PC-3 (cell line): ENCODE data around the gene MMS19.

Experiments
- EZH2 ChIP-seq: fragments of 300-600 bp; sonication (generic); IDR thresholded peaks from one replicate; pipeline ENCODE4 v1.6.1; 2017; ENCODE audit warnings: antibody characterized with exemption, mild to moderate bottlenecking, low read length; ENCODE audit not compliant: unreplicated experiment
- EZH2phosphoT487 ChIP-seq: fragments of 300-600 bp; sonication (generic); IDR thresholded peaks from 2 replicates; pipeline ENCODE4 v1.6.1; 2018; ENCODE audit warnings: mild to moderate bottlenecking, antibody characterized with exemption, low read length, borderline replicate concordance
- TF ChIP-seq, protein P1 (sequence below): fragments of 300-600 bp; sonication (generic); conservative IDR thresholded peaks from 2 replicates; pipeline ENCODE4 v1.5.1; 2017; ENCODE audit warnings: antibody characterized with exemption, low read depth, mild to moderate bottlenecking, low read length

DNA sequence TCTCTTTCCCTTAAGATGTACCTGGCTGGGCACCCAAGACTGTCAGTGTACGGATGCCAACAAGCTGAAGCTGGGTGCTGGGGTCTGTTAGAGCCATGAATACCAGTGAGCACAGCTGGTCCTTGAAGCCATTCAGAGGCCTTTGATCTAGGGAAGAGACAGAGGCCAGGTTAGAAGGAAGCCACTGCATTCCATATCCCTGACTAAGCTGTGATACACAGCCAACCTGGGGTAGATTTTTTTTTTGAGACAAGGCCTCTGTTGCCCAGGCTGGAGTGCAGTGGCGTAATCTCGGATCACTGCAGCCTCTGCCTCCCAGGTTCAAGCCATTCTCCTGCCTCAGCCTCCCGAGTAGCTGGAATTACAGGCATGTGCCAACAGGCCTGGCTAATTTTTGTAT is 31.5 kb downstream of the MMS19 start:
- TF ChIP-seq, protein P1, sequence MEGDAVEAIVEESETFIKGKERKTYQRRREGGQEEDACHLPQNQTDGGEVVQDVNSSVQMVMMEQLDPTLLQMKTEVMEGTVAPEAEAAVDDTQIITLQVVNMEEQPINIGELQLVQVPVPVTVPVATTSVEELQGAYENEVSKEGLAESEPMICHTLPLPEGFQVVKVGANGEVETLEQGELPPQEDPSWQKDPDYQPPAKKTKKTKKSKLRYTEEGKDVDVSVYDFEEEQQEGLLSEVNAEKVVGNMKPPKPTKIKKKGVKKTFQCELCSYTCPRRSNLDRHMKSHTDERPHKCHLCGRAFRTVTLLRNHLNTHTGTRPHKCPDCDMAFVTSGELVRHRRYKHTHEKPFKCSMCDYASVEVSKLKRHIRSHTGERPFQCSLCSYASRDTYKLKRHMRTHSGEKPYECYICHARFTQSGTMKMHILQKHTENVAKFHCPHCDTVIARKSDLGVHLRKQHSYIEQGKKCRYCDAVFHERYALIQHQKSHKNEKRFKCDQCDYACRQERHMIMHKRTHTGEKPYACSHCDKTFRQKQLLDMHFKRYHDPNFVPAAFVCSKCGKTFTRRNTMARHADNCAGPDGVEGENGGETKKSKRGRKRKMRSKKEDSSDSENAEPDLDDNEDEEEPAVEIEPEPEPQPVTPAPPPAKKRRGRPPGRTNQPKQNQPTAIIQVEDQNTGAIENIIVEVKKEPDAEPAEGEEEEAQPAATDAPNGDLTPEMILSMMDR = no peak
- TF ChIP-seq EZH2phosphoT487 = no peak
- no peak for TF ChIP-seq EZH2
